HepG2 (cell line): ENCODE results near the gene SRP68. TPM values are rescaled to one million over a fixed set of nuclear protein-coding genes. Genes with fewer than 3 reads are reported as not detected.

Source experiments
- AGO2 ChIP-seq: fragments of 200-400 bp; formaldehyde crosslinking; optimal IDR thresholded peaks from 2 replicates; pipeline ENCODE3; 2017; ENCODE audit warnings: mild to moderate bottlenecking, low read depth, low read length, moderate library complexity
- ATF7 ChIP-seq, 2 experiments: fragments of 450-650 bp in 1 of 2; sonication (generic) in 1 of 2; formaldehyde crosslinking in 1 of 2; IDR thresholded peaks; 2 replicates each; pipeline versions ENCODE4 v1.4.0 to v1.6.1; 2016 to 2020; ENCODE audit warnings: antibody characterized with exemption in 1 of 2, mild to moderate bottlenecking in 1 of 2, missing genetic modification reagents in 1 of 2
- ATF7-NPFF ChIP-seq: sonication (generic); formaldehyde crosslinking; IDR thresholded peaks from 2 replicates; pipeline ENCODE4 v1.8.1; 2023; ENCODE audit warnings: mild to moderate bottlenecking, low read depth, missing genetic modification reagents, moderate library complexity
- KDM6A ChIP-seq: IDR thresholded peaks from 2 replicates; pipeline ENCODE4 v1.6.1; 2016; ENCODE audit warnings: low read depth
- SMAD9 ChIP-seq: sonication (generic); formaldehyde crosslinking; IDR thresholded peaks from 2 replicates; pipeline ENCODE4 v1.5.1; 2020; ENCODE audit warnings: mild to moderate bottlenecking, missing genetic modification reagents
- THAP11 ChIP-seq: IDR thresholded peaks from 2 replicates; pipeline ENCODE4 v1.6.1; 2016; ENCODE audit warnings: missing biosample characterization, missing genetic modification reagents
- ZNF318 ChIP-seq: sonication (generic); formaldehyde crosslinking; IDR thresholded peaks from 2 replicates; pipeline ENCODE4 v1.4.0; 2020; ENCODE audit warnings: mild to moderate bottlenecking, missing genetic modification reagents
- ZNF441 ChIP-seq: sonication (generic); formaldehyde crosslinking; IDR thresholded peaks from 2 replicates; pipeline ENCODE4 v1.7.0; 2021; ENCODE audit warnings: missing genetic modification reagents, borderline replicate concordance
- ZNF556 ChIP-seq: sonication (generic); formaldehyde crosslinking; IDR thresholded peaks from 2 replicates; pipeline ENCODE4 v1.4.0; 2020; ENCODE audit warnings: mild to moderate bottlenecking, missing genetic modification reagents, borderline replicate concordance
- ZNF569 ChIP-seq: sonication (generic); formaldehyde crosslinking; IDR thresholded peaks from 2 replicates; pipeline ENCODE4 v1.5.0; 2020; ENCODE audit warnings: mild to moderate bottlenecking, missing genetic modification reagents, moderate library complexity, borderline replicate concordance
- ZNF674 ChIP-seq: sonication (generic); formaldehyde crosslinking; IDR thresholded peaks from 2 replicates; pipeline ENCODE4 v1.5.0; 2020; ENCODE audit warnings: low read depth, mild to moderate bottlenecking, missing genetic modification reagents
- ZNF691 ChIP-seq: sonication (generic); formaldehyde crosslinking; IDR thresholded peaks from 2 replicates; pipeline ENCODE4 v1.4.0; 2020; ENCODE audit warnings: missing genetic modification reagents, low read depth, mild to moderate bottlenecking, borderline replicate concordance
- polyA plus RNA-seq, 8 experiments: library from polyadenylated mRNA; depleted of rRNA in 3 of 8; stranded (reverse) in 7 of 8; unstranded in 1 of 8; fragments of >200 nt; fragmentation: Illumina TruSeq in 4 of 8; extraction: Trizol in 4 of 8; gene quantifications; 2 replicates each; pipeline versions ENCODE4 v1.2.1 to v1.2.3, GENCODE V29; 2011 to 2016; ENCODE audit warnings: low read depth in 4 of 8, missing spikeins in 1 of 8, mixed read lengths in 1 of 8; ENCODE audit not compliant: insufficient read depth in 1 of 8
- total RNA-seq, 5 experiments: library from RNA; depleted of rRNA; stranded (reverse); fragments of >200 nt; fragmentation: Illumina TruSeq; extraction: Trizol; gene quantifications; 2 replicates each; pipeline ENCODE4 v1.2.3, GENCODE V29; 2016; ENCODE audit warnings: low read depth in 1 of 5
- TF ChIP-seq, protein P1 (sequence below): sonication (generic); formaldehyde crosslinking; IDR thresholded peaks from 2 replicates; pipeline ENCODE4 v1.5.1; 2020; ENCODE audit warnings: mild to moderate bottlenecking, moderate library complexity, missing genetic modification reagents

SRP68 gene
- total and polyA plus RNA-seq, 2 of the 13 experiments (the other 11 are each of a cell fraction or from before 2014, with no cell fraction given) = 39.8 to 74.3 TPM

DNA sequence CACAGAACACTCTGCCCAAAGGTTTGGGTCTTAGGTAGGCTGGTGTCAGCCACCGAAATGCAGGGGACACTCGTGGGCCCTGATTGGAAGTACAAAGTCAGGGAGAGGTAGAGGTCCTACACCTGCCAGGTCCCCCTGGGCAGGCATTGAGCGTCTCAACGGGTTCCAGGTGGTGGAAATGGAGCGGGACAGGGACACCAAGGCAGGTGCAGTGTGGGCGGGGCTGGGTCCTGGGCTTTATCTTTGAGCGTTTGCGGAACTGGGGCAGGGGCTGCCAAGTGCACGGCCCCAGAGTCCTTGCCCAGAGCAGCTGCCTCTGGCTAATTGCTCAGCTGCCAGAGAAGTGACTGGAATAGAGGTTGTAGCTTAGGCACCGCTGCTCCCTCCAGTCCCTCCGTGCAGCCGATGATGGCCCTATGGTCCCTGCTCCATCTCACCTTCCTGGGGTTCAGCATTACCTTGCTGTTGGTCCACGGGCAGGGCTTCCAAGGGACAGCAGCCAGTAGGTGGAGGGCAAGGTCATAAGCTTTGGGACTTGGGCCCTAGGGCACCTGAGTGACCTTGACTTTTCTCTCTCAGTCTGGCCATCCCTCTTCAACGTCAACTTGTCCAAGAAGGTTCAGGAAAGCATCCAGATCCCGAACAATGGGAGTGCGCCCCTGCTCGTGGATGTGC, 6.7 kb upstream of the SRP68 start, which contains the start of gene ZACN (continued):
- TF ChIP-seq ZNF691 (CRISPR knock-in tag) (0 out of 2 replicates have a peak, but pooled peaks have one; percentile 50), SMAD9 (CRISPR knock-in tag) (no peak), ATF7 (IDR thresholded peaks at IDR 0.05) (no peak), ATF7 (CRISPR knock-in tag; IDR thresholded peaks at IDR 0.05) (no peak), THAP11 (CRISPR knock-in tag) (no peak), ATF7-NPFF (CRISPR knock-in tag) (no peak), AGO2 (peak; percentile 40), KDM6A (CRISPR knock-in tag) (no peak), ZNF441 (CRISPR knock-in tag) (no peak), ZNF674 (CRISPR knock-in tag) (peak; percentile 82; the same call in 1 of the 2 replicates), ZNF569 (CRISPR knock-in tag) (no peak), ZNF556 (CRISPR knock-in tag) (peak; percentile 37; the same call in 1 of the 2 replicates), ZNF318 (CRISPR knock-in tag) (no peak)
- TF ChIP-seq, protein P1, sequence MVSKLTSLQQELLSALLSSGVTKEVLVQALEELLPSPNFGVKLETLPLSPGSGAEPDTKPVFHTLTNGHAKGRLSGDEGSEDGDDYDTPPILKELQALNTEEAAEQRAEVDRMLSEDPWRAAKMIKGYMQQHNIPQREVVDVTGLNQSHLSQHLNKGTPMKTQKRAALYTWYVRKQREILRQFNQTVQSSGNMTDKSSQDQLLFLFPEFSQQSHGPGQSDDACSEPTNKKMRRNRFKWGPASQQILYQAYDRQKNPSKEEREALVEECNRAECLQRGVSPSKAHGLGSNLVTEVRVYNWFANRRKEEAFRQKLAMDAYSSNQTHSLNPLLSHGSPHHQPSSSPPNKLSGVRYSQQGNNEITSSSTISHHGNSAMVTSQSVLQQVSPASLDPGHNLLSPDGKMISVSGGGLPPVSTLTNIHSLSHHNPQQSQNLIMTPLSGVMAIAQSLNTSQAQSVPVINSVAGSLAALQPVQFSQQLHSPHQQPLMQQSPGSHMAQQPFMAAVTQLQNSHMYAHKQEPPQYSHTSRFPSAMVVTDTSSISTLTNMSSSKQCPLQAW = no peak
- TF ChIP-seq, all 625 proteins: peak for 24
